Gastrocnemius medialis (tissue), 4 donors: Measurements from ENCODE around the gene BRPF1. TPM values are rescaled to one million over a fixed set of nuclear protein-coding genes. Genes with fewer than 3 reads are reported as not detected.

Source experiments
- ATAC-seq, 2 donors: fragments of 150-250 bp; one replicate each; pipeline ENCODE4 v1.9.1; 2016
- DNase-seq, 2 donors: peaks; one replicate each; pipeline ENCODE4 v3.0.0-alpha.2; 2019
- H3K27ac ChIP-seq, 4 donors: fragments of 200-600 bp; sonication (generic); 1 replicate in 1 of 4; 2 replicates in 3 of 4; pipeline ENCODE4 v1.5.1; 2016 to 2018; ENCODE audit warnings: mild to moderate bottlenecking in 2 of 4, moderate library complexity in 1 of 4
- H3K27me3 ChIP-seq, 3 donors: fragments of 200-600 bp; sonication (generic) in 2 of 3; 1 replicate in 1 of 3; 2 replicates in 2 of 3; pipeline versions ENCODE4 v1.5.1 to v1.6.0; 2016 to 2019; ENCODE audit warnings: mild to moderate bottlenecking in 1 of 3, moderate library complexity in 1 of 3
- H3K36me3 ChIP-seq, 2 donors: fragments of 200-600 bp; sonication (generic) in 1 of 2; one replicate each; pipeline ENCODE4 v1.5.1; 2017 to 2018
- H3K4me1 ChIP-seq, 2 donors: fragments of 200-600 bp; sonication (generic) in 1 of 2; one replicate each; pipeline ENCODE4 v1.5.1; 2016 to 2017; ENCODE audit warnings: mild to moderate bottlenecking in 2 of 2
- H3K4me3 ChIP-seq, 4 donors: fragments of 200-600 bp; sonication (generic) in 3 of 4; 1 replicate in 1 of 4; 2 replicates in 3 of 4; pipeline ENCODE4 v1.5.1; 2016 to 2019; ENCODE audit warnings: mild to moderate bottlenecking in 2 of 4
- H3K9me3 ChIP-seq, 3 donors: fragments of 200-600 bp; sonication (generic) in 2 of 3; 1 replicate in 1 of 3; 2 replicates in 2 of 3; pipeline ENCODE4 v1.5.1; 2016 to 2019
- CTCF ChIP-seq, 5 experiments: fragments of 450-650 bp in 3 of 5; fragments of 200-600 bp in 2 of 5; sonication (generic) in 2 of 5; IDR thresholded peaks in 4 of 5; conservative IDR thresholded peaks in 1 of 5; 1 replicate in 4 of 5; 2 replicates in 1 of 5; pipeline ENCODE4 v1.5.1; 2016 to 2019; ENCODE audit warnings: antibody characterized with exemption in 5 of 5, mild to moderate bottlenecking in 3 of 5, moderate library complexity in 3 of 5
- POLR2A ChIP-seq, 2 donors: fragments of 450-650 bp; IDR thresholded peaks; one replicate each; pipeline ENCODE4 v1.6.1; 2017; ENCODE audit warnings: antibody characterized with exemption in 2 of 2, mild to moderate bottlenecking in 2 of 2, moderate library complexity in 2 of 2
- in situ Hi-C, 4 donors: fragments of 200-750 bp; cut with MboI; loops; one replicate each; pipeline versions ENCODE4 v1.15.0 to v1.8.0; 2017; ENCODE audit warnings: low sequenced_read_pairs in 4 of 4
- intact Hi-C: fragments of 100-400 bp; cut with DNase I; formaldehyde crosslinking; loops from one replicate; pipeline ENCODE4 v1.15.1; 2023; ENCODE audit warnings: low total_unique reads
- total RNA-seq, 4 donors: library from RNA; depleted of rRNA; stranded (reverse); fragments of >200 nt; gene quantifications; one replicate each; pipeline versions ENCODE4 v1.1.0 to v1.2.3, GENCODE V29; 2016

The BRPF1 gene
- total RNA-seq, 4 donors from 2014 or later: 12.0 to 19.5 (median 14.7) TPM

GRCh38 chr3:9689757-9690156 is 41.8 kb upstream of the BRPF1 start:
- in situ Hi-C loops: no loop called here

GRCh38 chr3:9690451-9691450 is 40.8 kb upstream of the BRPF1 start:
- no peaks in the 10 kb centered on the region for H3K4me1 ChIP-seq
- peaks cover 0 to 98% of the 10 kb centered on the region in 2 donors for H3K36me3 ChIP-seq
- no peaks in the 10 kb centered on the region for H3K27me3 ChIP-seq
- intact Hi-C loops: no loop called here
- H3K9me3 ChIP-seq: no peaks in the 10 kb centered on the region
- in situ Hi-C loops: no loop called here
- DNase-seq (no peak), ATAC-seq (no peak)
- no peak overlapping the region for H3K27ac ChIP-seq
- no peak overlapping the region for H3K4me3 ChIP-seq
- TF ChIP-seq CTCF (IDR thresholded peaks at IDR 0.05 in 4 of 5, conservative IDR thresholded peaks at IDR 0.05 in 1 of 5) (no peak), POLR2A (IDR thresholded peaks at IDR 0.05) (no peak)

More at GRCh38 chr3:9689757-9690156, 41.8 kb upstream of the BRPF1 start:
- Histone ChIP-seq H3K27me3 (no peaks in the 10 kb centered on the region), H3K36me3 (peaks cover 3 to 98% of the 10 kb centered on the region in 2 donors), H3K27ac (no peak overlapping the region), H3K9me3 (no peaks in the 10 kb centered on the region), H3K4me3 (no peak overlapping the region), H3K4me1 (no peaks in the 10 kb centered on the region)
- TF ChIP-seq POLR2A (IDR thresholded peaks at IDR 0.05) (no peak), CTCF (IDR thresholded peaks at IDR 0.05 in 4 of 5, conservative IDR thresholded peaks at IDR 0.05 in 1 of 5) (no peak)
- ATAC-seq: no peak
- intact Hi-C loops: no loop called here
- DNase-seq: no peak

- Histone ChIP-seq H3K4me1 (no peaks in the 10 kb centered on the region), H3K36me3 (peaks cover 0 to 94% of the 10 kb centered on the region in 2 donors), H3K9me3 (no peaks in the 10 kb centered on the region), H3K27ac (no peak overlapping the region), H3K27me3 (no peaks in the 10 kb centered on the region), H3K4me3 (no peak overlapping the region)
- DNase-seq (no peak), ATAC-seq (no peak)
- intact Hi-C loops (no loop called here), in situ Hi-C loops (no loop called here)
- TF ChIP-seq POLR2A (IDR thresholded peaks at IDR 0.05) (no peak), CTCF (IDR thresholded peaks at IDR 0.05 in 4 of 5, conservative IDR thresholded peaks at IDR 0.05 in 1 of 5) (no peak)
Measured at GRCh38 chr3:9691636-9692035, 39.9 kb upstream of the BRPF1 start.

GRCh38 chr3:9692416-9692815 is 39.1 kb upstream of the BRPF1 start:
- intact Hi-C loops: no loop called here
- no peak for DNase-seq

More at GRCh38 chr3:9692416-9692815, 39.1 kb upstream of the BRPF1 start:
- no peak for ATAC-seq
- Histone ChIP-seq H3K27ac (no peak overlapping the region), H3K27me3 (no peaks in the 10 kb centered on the region), H3K4me3 (no peak overlapping the region), H3K36me3 (peaks cover 0 to 94% of the 10 kb centered on the region in 2 donors), H3K9me3 (no peaks in the 10 kb centered on the region), H3K4me1 (no peaks in the 10 kb centered on the region)
- in situ Hi-C loops: no loop called here
- no peak for TF ChIP-seq POLR2A (IDR thresholded peaks at IDR 0.05)
- no peak for TF ChIP-seq CTCF (IDR thresholded peaks at IDR 0.05 in 4 of 5, conservative IDR thresholded peaks at IDR 0.05 in 1 of 5)
